Caco-2 (cell line): ENCODE data around the gene P2RX1. TPM values are rescaled to one million over a fixed set of nuclear protein-coding genes. Genes with fewer than 3 reads are reported as not detected.

ENCODE experiments used
- BruUV-seq: library from RNA; stranded (reverse); fragments of 400-500 nt; replicated peaks from 2 replicates; lab custom pipeline; 2021; lab: Mats Ljungman, UMichigan
- CTCF ChIA-PET: fragments of 300-600 bp; sonication (Branson Sonifier 250); formaldehyde crosslinking; loops from one replicate; lab custom pipeline; 2022; ENCODE audit warnings: antibody characterized with exemption; lab: Charles Lee
- POLR2A ChIA-PET: fragments of 300-600 bp; sonication (Branson Sonifier 250); formaldehyde crosslinking; loops from one replicate; lab custom pipeline; 2022; ENCODE audit warnings: antibody characterized with exemption; lab: Charles Lee
- DNase-seq, 2 experiments: peaks; one replicate each; pipeline versions ENCODE4 v3.0.0 to v3.0.0-alpha.2; 2020 to 2022
- H3K27me3 ChIP-seq: replicated peaks from 2 replicates; pipeline ENCODE4 v1.6.0; 2011; ENCODE audit warnings: low read length; ENCODE audit not compliant: control insufficient read depth, insufficient read depth
- H3K36me3 ChIP-seq: 2 replicates; pipeline ENCODE4 v1.5.1; 2011; ENCODE audit warnings: low read length; ENCODE audit not compliant: control insufficient read depth, insufficient read depth
- H3K4me1 ChIP-seq: fragments of 250-450 bp; sonication (Bioruptor Pico); 2 replicates; pipeline ENCODE4 v1.5.1; 2020; ENCODE audit warnings: mild to moderate bottlenecking
- H3K4me3 ChIP-seq: 2 replicates; pipeline ENCODE4 v1.5.1; 2011; ENCODE audit warnings: low read depth, mild to moderate bottlenecking, control low read depth, low read length
- H3K9me3 ChIP-seq: fragments of 250-450 bp; sonication (Bioruptor Pico); 2 replicates; pipeline ENCODE4 v1.5.1; 2020; ENCODE audit warnings: mild to moderate bottlenecking, moderate library complexity
- H3K27ac Mint-ChIP-seq: one replicate; pipeline ENCODE4 v1.8.0; 2022; ENCODE audit warnings: mixed read lengths; ENCODE audit not compliant: unreplicated experiment
- H3K27me3 Mint-ChIP-seq: one replicate; pipeline ENCODE4 v1.8.0; 2022; ENCODE audit warnings: mixed read lengths; ENCODE audit not compliant: insufficient read depth, unreplicated experiment
- H3K36me3 Mint-ChIP-seq: one replicate; pipeline ENCODE4 v1.8.0; 2022; ENCODE audit warnings: mild to moderate bottlenecking, mixed read lengths; ENCODE audit not compliant: insufficient read depth, unreplicated experiment
- H3K4me1 Mint-ChIP-seq: one replicate; pipeline ENCODE4 v1.8.0; 2022; ENCODE audit warnings: low read depth, mixed read lengths; ENCODE audit not compliant: unreplicated experiment
- H3K4me3 Mint-ChIP-seq: one replicate; pipeline ENCODE4 v1.8.0; 2022; ENCODE audit warnings: mild to moderate bottlenecking, moderate library complexity, mixed read lengths; ENCODE audit not compliant: unreplicated experiment
- H3K9me3 Mint-ChIP-seq: one replicate; pipeline ENCODE4 v1.8.0; 2022; ENCODE audit warnings: mixed read lengths; ENCODE audit not compliant: unreplicated experiment
- CTCF ChIP-seq, 2 experiments: fragments of 200-600 bp in 1 of 2; IDR thresholded peaks; 1 replicate in 1 of 2; 2 replicates in 1 of 2; pipeline versions ENCODE4 v1.5.1 to v1.8.0; 2011 to 2022; ENCODE audit warnings: antibody characterized with exemption in 1 of 2, control low read depth in 1 of 2, inconsistent platforms in 1 of 2, low read depth in 1 of 2, low read length in 1 of 2, mild to moderate bottlenecking in 1 of 2, moderate library complexity in 1 of 2; ENCODE audit not compliant: insufficient read depth in 1 of 2, severe bottlenecking in 1 of 2, unreplicated experiment in 1 of 2
- intact Hi-C: fragments of 100-400 bp; cut with micrococcal nuclease; formaldehyde crosslinking; loops from one replicate; pipeline ENCODE4 v1.10.0; 2022; ENCODE audit not compliant: unreplicated experiment
- total RNA-seq: library from RNA; stranded (reverse); gene quantifications from 2 replicates; pipeline ENCODE4 v1.2.3, GENCODE V29; 2022

Gene P2RX1
- total RNA-seq, 1 experiment from 2014 or later = 0.23 TPM

- ChIA-PET POLR2A (no interaction called here), CTCF (no interaction called here)
- intact Hi-C loops = no loop called here
- H3K27me3 Mint-ChIP-seq = no peaks in the 10 kb centered on the region
- no peaks in the 10 kb centered on the region for H3K36me3 Mint-ChIP-seq
- no peak for TF ChIP-seq CTCF (IDR thresholded peaks at IDR 0.05; ENCODE audit: insufficient read depth in 1 of 2, low read depth in 1 of 2, low read length in 1 of 2, severe bottlenecking in 1 of 2, unreplicated experiment in 1 of 2)
- H3K4me1 Mint-ChIP-seq = no peaks in the 10 kb centered on the region
- H3K4me1 ChIP-seq = no peaks in the 10 kb centered on the region
- no peaks in the 10 kb centered on the region for H3K36me3 ChIP-seq
- H3K9me3 ChIP-seq = no peaks in the 10 kb centered on the region
- no TSS peak for BruUV-seq
- H3K4me3 ChIP-seq = no peak overlapping the region
- no peak overlapping the region for H3K27ac Mint-ChIP-seq
- H3K9me3 Mint-ChIP-seq = no peaks in the 10 kb centered on the region
- DNase-seq = no peak
- H3K27me3 ChIP-seq = no peaks in the 10 kb centered on the region
- H3K4me3 Mint-ChIP-seq = no peak overlapping the region
Measured at GRCh38 chr17:3880983-3881382, 35.3 kb downstream of the P2RX1 start.

GRCh38 chr17:3879591-3880417 is 36.5 kb downstream of the P2RX1 start:
- CTCF ChIA-PET = no interaction called here

GRCh38 chr17:3879186-3879585 is 37.1 kb downstream of the P2RX1 start:
- DNase-seq = no peak
- no TSS peak for BruUV-seq
- no peaks in the 10 kb centered on the region for H3K9me3 Mint-ChIP-seq
- Histone ChIP-seq H3K36me3 (no peaks in the 10 kb centered on the region), H3K4me3 (no peak overlapping the region), H3K4me1 (no peaks in the 10 kb centered on the region), H3K9me3 (no peaks in the 10 kb centered on the region), H3K27me3 (no peaks in the 10 kb centered on the region)
- H3K27me3 Mint-ChIP-seq = no peaks in the 10 kb centered on the region
- intact Hi-C loops = no loop called here
- no peak overlapping the region for H3K4me3 Mint-ChIP-seq
- TF ChIP-seq CTCF (IDR thresholded peaks at IDR 0.05; ENCODE audit: insufficient read depth in 1 of 2, low read depth in 1 of 2, low read length in 1 of 2, severe bottlenecking in 1 of 2, unreplicated experiment in 1 of 2) = no peak
- POLR2A ChIA-PET = no interaction called here
- no peak overlapping the region for H3K27ac Mint-ChIP-seq
- CTCF ChIA-PET = no interaction called here
- no peaks in the 10 kb centered on the region for H3K4me1 Mint-ChIP-seq
- H3K36me3 Mint-ChIP-seq = no peaks in the 10 kb centered on the region

More at GRCh38 chr17:3879591-3880417, 36.5 kb downstream of the P2RX1 start:
- Mint-ChIP-seq H3K27me3 (no peaks in the 10 kb centered on the region), H3K27ac (no peak overlapping the region), H3K36me3 (no peaks in the 10 kb centered on the region), H3K4me3 (no peak overlapping the region), H3K9me3 (no peaks in the 10 kb centered on the region), H3K4me1 (no peaks in the 10 kb centered on the region)
- no TSS peak for BruUV-seq
- POLR2A ChIA-PET = no interaction called here
- H3K36me3 ChIP-seq = no peaks in the 10 kb centered on the region
- no peaks in the 10 kb centered on the region for H3K9me3 ChIP-seq
- no peak overlapping the region for H3K4me3 ChIP-seq
- no peak for DNase-seq
- H3K4me1 ChIP-seq = no peaks in the 10 kb centered on the region
- no peak for TF ChIP-seq CTCF (IDR thresholded peaks at IDR 0.05; ENCODE audit: insufficient read depth in 1 of 2, low read depth in 1 of 2, low read length in 1 of 2, severe bottlenecking in 1 of 2, unreplicated experiment in 1 of 2)
- intact Hi-C loops = no loop called here
- no peaks in the 10 kb centered on the region for H3K27me3 ChIP-seq
